Measurements from ENCODE around the gene WDR12. TPM values are rescaled to one million over a fixed set of nuclear protein-coding genes. Genes with fewer than 3 reads are reported as not detected.
"Not testable (repeated sequence)": the region's sequence is repeated elsewhere in the genome, so short reads cannot be mapped to it uniquely, and the experiment has no call there.

The WDR12 gene
- total and polyA plus RNA-seq, 2 of the 13 experiments (the other 11 are each of a cell fraction or from before 2014, with no cell fraction given): 94.4 to 216 TPM

DNA sequence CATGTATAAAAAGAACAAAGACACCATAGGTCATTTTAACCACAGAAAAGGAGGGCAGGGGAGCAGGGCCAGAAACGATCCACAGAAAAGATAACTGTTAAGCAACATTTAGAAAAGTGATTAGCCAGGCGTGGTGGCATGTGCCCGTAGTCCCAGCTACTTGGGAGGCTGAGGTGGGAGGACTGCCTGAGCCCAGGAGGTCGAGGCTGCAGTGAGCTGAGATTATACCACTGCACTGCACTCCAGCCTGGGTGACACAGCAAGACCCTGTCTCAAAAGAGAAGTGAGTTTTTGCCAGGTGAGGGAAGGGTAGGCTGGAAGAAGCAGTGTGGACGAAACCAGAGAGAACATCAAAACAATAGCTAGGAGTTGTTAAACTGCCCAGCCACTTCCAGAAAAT is 3.3 kb downstream of the WDR12 start:
- in situ Hi-C loops (cut with HindIII; ENCODE audit: extremely low pct_ligation_motif_present, low pct_unique_long_range_greater_than_20kb): no loop called here
- POLR2A ChIA-PET: interaction anchor here (1.0 kb wide), 1 partner anchor 332 kb away, joined by 3 read pairs; no protein-coding TSS in a partner anchor
- Histone ChIP-seq H3K79me2 (ENCODE audit: insufficient read depth, low read length) (peaks cover 74% of the 10 kb centered on the region), H4K20me1 (ENCODE audit: insufficient read depth, low read length) (peaks cover 5% of the 10 kb centered on the region), H2AFZ (ENCODE audit: low read length) (no peak overlapping the region), H3K27me3 (ENCODE audit: control insufficient read depth in 1 of 2, insufficient read depth in 2 of 2, low read length in 2 of 2) (peaks cover 0 to 4% of the 10 kb centered on the region in 2 experiments; a peak in 2 of 5 replicates), H3K4me3 (replicated peaks in 1 of 3; ENCODE audit: insufficient read depth in 1 of 3, low read depth in 2 of 3, low read length in 3 of 3) (no peak overlapping the region), H3K27ac (ENCODE audit: extremely low read length, insufficient read depth, low read length) (peak overlapping the region; percentile 6), H3K36me3 (replicated peaks in 1 of 2; ENCODE audit: control insufficient read depth in 1 of 2, insufficient read depth in 2 of 2, low read length in 2 of 2) (peaks cover 2 to 22% of the 10 kb centered on the region in 2 experiments; a peak in 4 of 5 replicates), H3K9me3 (ENCODE audit: low read length) (no peaks in the 10 kb centered on the region), H3K9ac (ENCODE audit: insufficient read depth, low read depth, low read length) (no peak overlapping the region), H3K4me2 (ENCODE audit: low read depth, low read length) (peak overlapping the region; percentile 42; the same call in 1 of the 2 replicates), H3K4me1 (ENCODE audit: insufficient read depth, low read length) (peaks cover 26% of the 10 kb centered on the region)
- no TSS peak for BruUV-seq (replicated peaks)
- intact Hi-C loops (cut with micrococcal nuclease; ENCODE audit: unreplicated experiment): no loop called here
- TF ChIP-seq, protein P1, sequence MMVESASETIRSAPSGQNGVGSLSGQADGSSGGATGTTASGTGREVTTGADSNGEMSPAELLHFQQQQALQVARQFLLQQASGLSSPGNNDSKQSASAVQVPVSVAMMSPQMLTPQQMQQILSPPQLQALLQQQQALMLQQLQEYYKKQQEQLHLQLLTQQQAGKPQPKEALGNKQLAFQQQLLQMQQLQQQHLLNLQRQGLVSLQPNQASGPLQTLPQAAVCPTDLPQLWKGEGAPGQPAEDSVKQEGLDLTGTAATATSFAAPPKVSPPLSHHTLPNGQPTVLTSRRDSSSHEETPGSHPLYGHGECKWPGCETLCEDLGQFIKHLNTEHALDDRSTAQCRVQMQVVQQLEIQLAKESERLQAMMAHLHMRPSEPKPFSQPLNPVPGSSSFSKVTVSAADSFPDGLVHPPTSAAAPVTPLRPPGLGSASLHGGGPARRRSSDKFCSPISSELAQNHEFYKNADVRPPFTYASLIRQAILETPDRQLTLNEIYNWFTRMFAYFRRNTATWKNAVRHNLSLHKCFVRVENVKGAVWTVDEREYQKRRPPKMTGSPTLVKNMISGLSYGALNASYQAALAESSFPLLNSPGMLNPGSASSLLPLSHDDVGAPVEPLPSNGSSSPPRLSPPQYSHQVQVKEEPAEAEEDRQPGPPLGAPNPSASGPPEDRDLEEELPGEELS (CRISPR knock-in tag; IDR thresholded peaks at IDR 0.05): no peak
- peak; percentile 95 for TF ChIP-seq ZNF770 (CRISPR knock-in tag; IDR thresholded peaks at IDR 0.05)
- 0 out of 2 replicates have a peak, but pooled peaks have one; percentile 35 for TF ChIP-seq ZNF263 (CRISPR knock-in tag; IDR thresholded peaks at IDR 0.05)
- WGBS (ENCODE audit: low lambda C conversion rate): 81% methylated on average over 5 of the region's 5 CpGs
- ATAC-seq (no peak), DNase-seq (ENCODE audit: low spot score) (no peak), FAIRE-seq (no peak)
- CTCF ChIA-PET (ENCODE audit: low intra/inter-chr PET ratio, low total read pairs): no interaction called here

GRCh38 chr2:202905507-202905906 is 6.0 kb downstream of the WDR12 start:
- H3K9me3 ChIP-seq (ENCODE audit: low read length); H3K27me3 ChIP-seq (ENCODE audit: control insufficient read depth in 1 of 2, insufficient read depth in 2 of 2, low read length in 2 of 2); in situ Hi-C loops (cut with HindIII; ENCODE audit: extremely low pct_ligation_motif_present, low pct_unique_long_range_greater_than_20kb); H4K20me1 ChIP-seq (ENCODE audit: insufficient read depth, low read length); DNase-seq (ENCODE audit: low spot score); ATAC-seq; H2AFZ ChIP-seq (ENCODE audit: low read length); POLR2A ChIA-PET; BruUV-seq (replicated peaks); H3K4me3 ChIP-seq (replicated peaks in 1 of 3; ENCODE audit: insufficient read depth in 1 of 3, low read depth in 2 of 3, low read length in 3 of 3); CTCF ChIA-PET (ENCODE audit: low intra/inter-chr PET ratio, low total read pairs); FAIRE-seq; H3K9ac ChIP-seq (ENCODE audit: insufficient read depth, low read depth, low read length); H3K4me2 ChIP-seq (ENCODE audit: low read depth, low read length); intact Hi-C loops (cut with micrococcal nuclease; ENCODE audit: unreplicated experiment); H3K27ac ChIP-seq (ENCODE audit: extremely low read length, insufficient read depth, low read length): not testable (repeated sequence)
- peaks cover 73% of the 10 kb centered on the region for H3K79me2 ChIP-seq (ENCODE audit: insufficient read depth, low read length)
- peaks cover 6 to 43% of the 10 kb centered on the region in 2 experiments for H3K36me3 ChIP-seq (replicated peaks in 1 of 2; ENCODE audit: control insufficient read depth in 1 of 2, insufficient read depth in 2 of 2, low read length in 2 of 2)
- H3K4me1 ChIP-seq (ENCODE audit: insufficient read depth, low read length): peaks cover 26% of the 10 kb centered on the region
